LNCaP clone FGC (cell line): ENCODE measurements around the gene STK10.
"Not testable (repeated sequence)": the region's sequence is repeated elsewhere in the genome, so short reads cannot be mapped to it uniquely, and the experiment has no call there.

Source experiments
- DNase-seq: peaks from one replicate; pipeline ENCODE4 v3.0.0-alpha.2; 2011; ENCODE audit warnings: low read depth
- H3K4me3 ChIP-seq: 2 replicates; pipeline ENCODE4 v1.5.1; 2011; ENCODE audit warnings: mild to moderate bottlenecking, low read depth, low read length, control low read depth
- CTCF ChIP-seq: IDR thresholded peaks from 2 replicates; pipeline ENCODE4 v1.5.1; 2012; ENCODE audit warnings: mild to moderate bottlenecking; ENCODE audit not compliant: control insufficient read depth, insufficient read depth; ENCODE audit errors: extremely low read depth

STK10 gene

DNA sequence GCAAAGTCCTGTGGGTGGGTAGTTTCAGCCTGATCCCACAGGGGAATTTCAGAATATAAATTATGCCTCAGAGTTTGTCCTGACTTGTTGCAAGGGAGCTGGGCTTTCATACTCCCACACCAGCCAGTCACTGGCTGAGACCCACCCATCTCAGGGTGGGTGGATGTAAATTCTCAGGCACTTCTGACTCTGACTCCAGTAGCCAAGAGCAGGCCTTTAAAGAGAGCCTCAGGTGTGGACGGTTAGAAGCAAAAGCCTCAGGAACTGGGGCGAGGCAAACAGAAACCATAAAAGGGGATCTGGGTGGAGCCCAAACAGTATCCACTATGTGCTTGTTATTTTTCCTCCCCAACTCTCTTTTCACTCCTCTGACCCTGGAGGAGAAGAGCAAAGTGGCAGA lies 153.0 kb downstream of the STK10 start:
- DNase-seq = no peak
- TF ChIP-seq CTCF = no peak
- no peak overlapping the region for H3K4me3 ChIP-seq

DNA sequence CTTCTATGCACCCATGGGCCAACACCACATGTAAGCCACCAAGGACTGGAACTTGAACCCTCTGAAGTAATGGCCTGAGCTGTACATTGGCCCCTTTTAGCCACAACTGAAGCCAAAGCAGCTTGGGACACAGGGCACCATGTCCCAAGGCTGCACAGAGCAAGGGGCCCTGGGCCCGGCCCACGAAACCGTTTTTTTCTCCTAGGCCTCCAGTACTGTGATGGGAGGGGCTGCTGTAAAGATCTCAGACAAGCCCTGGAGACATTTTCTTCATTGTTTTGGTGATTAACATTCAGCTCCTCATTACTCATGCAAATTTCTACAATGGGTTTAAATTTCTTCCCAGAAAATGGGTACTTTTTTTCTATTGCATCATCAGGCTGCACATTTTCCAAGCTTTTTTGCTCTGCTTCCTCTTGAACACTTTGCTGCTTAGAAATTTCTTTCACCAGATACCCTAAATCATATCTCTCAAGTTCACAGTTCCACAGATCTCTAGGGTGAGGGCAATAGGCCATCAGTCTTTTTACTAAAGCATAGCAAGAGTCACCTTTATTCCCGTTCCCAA lies 156.0 kb downstream of the STK10 start:
- TF ChIP-seq CTCF = no peak
- H3K4me3 ChIP-seq = no peak overlapping the region

GRCh38 chr5:172029876-172030275 lies 158.1 kb downstream of the STK10 start:
- no peak overlapping the region for H3K4me3 ChIP-seq
- TF ChIP-seq CTCF = no peak
- DNase-seq = no peak

More for the DNA sequence above, 156.0 kb downstream of the STK10 start:
- no peak for DNase-seq

DNA sequence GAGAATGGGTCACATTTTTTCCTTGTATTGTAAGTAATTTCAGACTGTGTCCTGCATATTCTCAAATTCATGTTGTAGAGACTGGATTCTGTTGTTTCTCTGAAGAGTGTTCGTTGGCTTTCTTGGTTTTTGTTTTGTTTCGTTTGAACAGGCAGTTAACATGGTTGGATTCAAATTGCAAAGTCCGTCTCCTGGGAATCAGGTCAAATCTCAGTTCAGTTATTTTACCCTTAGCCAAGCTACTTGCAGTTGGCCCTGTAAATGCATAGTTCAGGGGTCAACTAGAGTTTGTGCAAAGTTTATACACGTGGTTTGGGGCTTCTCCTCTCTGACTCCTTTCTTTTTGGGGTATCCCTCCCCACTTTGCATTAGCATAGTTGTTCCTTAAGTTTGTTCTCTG lies 159.9 kb downstream of the STK10 start:
- DNase-seq = no peak
- no peak overlapping the region for H3K4me3 ChIP-seq
- no peak for TF ChIP-seq CTCF

DNA sequence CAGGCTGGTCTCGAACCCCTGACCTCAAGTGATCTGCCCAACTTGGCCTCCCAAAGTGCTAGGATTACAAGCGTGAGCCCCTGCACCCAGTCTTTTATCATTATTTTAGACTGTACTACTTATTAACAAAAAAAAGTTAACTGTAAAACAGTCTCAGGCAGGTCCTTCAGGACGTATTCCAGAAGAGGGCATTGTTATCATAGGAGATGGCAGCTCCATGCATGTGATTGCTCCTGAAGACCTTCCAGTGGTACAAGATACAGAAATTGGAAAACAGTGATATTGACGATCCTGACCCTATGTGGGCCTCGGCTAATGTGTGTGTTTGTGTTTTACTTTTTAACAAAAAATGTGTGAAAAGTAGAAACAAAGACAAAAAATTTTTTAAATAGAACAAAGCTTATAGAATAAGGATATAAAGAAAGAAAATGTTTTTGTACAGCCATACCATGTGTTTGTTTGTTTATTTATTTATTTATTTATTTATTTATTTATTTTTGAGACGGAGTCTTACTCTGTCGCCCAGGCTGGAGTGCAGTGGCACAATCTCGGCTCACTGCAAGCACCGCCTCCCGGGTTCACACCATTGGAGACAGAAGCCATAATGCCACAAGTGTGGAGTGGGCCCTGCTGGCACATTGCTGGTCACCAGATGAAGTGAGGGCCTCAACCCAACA lies 167.8 kb downstream of the STK10 start:
- DNase-seq, H3K4me3 ChIP-seq: not testable (repeated sequence)
- TF ChIP-seq CTCF = 0 out of 2 replicates have a peak, but pooled peaks have one; percentile 11

- H3K4me3 ChIP-seq = no peak overlapping the region
- TF ChIP-seq CTCF = no peak
- DNase-seq = no peak
Observed at GRCh38 chr5:172015346-172015745, 172.7 kb downstream of the STK10 start.

DNA sequence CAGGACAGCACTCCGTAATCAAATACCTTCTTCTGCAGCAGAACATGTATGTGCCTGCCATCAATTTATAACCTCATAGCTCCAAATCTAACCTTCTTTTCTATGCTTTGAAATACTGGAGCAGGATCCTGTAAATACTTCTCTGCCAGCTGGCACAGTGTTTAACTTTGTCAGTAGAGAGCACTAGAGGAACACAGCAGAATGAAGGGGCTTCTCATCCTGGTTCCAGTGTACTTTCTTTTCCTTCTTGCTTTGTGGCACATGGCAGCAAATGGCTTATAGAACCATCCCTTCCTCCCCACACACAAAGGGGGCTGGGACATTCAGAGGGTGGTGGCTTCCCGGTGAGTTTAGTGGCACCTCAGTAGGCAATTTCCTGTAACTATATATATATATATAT lies 177.7 kb downstream of the STK10 start:
- no peak for DNase-seq
- H3K4me3 ChIP-seq = no peak overlapping the region
- TF ChIP-seq CTCF = no peak
